Skeletal muscle tissue (tissue), 4 donors: ENCODE data around the gene FBXW10B. TPM values are rescaled to one million over a fixed set of nuclear protein-coding genes. Genes with fewer than 3 reads are reported as not detected.
"Not testable (repeated sequence)": the region's sequence is repeated elsewhere in the genome, so short reads cannot be mapped to it uniquely, and the experiment has no call there.

Experiments
- H3K27ac ChIP-seq: one replicate; pipeline ENCODE4 v1.7.0; 2013; ENCODE audit warnings: mild to moderate bottlenecking, low read depth, low read length, inconsistent platforms
- H3K27me3 ChIP-seq, 3 donors: one replicate each; pipeline ENCODE4 v1.7.0; 2013; ENCODE audit warnings: low read length in 3 of 3; ENCODE audit not compliant: control insufficient read depth in 3 of 3, insufficient read depth in 3 of 3
- H3K36me3 ChIP-seq, 3 donors: one replicate each; pipeline ENCODE4 v1.7.0; 2013; ENCODE audit warnings: low read length in 3 of 3; ENCODE audit not compliant: control insufficient read depth in 3 of 3, insufficient read depth in 3 of 3
- H3K4me1 ChIP-seq, 3 donors: one replicate each; pipeline ENCODE4 v1.7.0; 2013; ENCODE audit warnings: low read length in 3 of 3, mild to moderate bottlenecking in 3 of 3; ENCODE audit not compliant: control insufficient read depth in 3 of 3, insufficient read depth in 3 of 3
- H3K4me3 ChIP-seq, 3 donors: one replicate each; pipeline ENCODE4 v1.7.0; 2013; ENCODE audit warnings: low read length in 3 of 3
- H3K9ac ChIP-seq, 3 donors: one replicate each; pipeline ENCODE4 v1.7.0; 2013; ENCODE audit warnings: low read length in 3 of 3, mild to moderate bottlenecking in 3 of 3, moderate library complexity in 2 of 3, low read depth in 1 of 3
- H3K9me3 ChIP-seq, 3 donors: one replicate each; pipeline ENCODE4 v1.7.0; 2013; ENCODE audit warnings: low read length in 3 of 3; ENCODE audit not compliant: control insufficient read depth in 3 of 3
- total RNA-seq: library from RNA; depleted of rRNA; stranded (reverse); fragments of >200 nt; gene quantifications from one replicate; pipeline ENCODE4 v1.2.3, GENCODE V29; 2014
- donor health status: Osteomylitis.

The FBXW10B gene
- total RNA-seq, 1 donor from 2014 or later: 0.52 TPM

DNA sequence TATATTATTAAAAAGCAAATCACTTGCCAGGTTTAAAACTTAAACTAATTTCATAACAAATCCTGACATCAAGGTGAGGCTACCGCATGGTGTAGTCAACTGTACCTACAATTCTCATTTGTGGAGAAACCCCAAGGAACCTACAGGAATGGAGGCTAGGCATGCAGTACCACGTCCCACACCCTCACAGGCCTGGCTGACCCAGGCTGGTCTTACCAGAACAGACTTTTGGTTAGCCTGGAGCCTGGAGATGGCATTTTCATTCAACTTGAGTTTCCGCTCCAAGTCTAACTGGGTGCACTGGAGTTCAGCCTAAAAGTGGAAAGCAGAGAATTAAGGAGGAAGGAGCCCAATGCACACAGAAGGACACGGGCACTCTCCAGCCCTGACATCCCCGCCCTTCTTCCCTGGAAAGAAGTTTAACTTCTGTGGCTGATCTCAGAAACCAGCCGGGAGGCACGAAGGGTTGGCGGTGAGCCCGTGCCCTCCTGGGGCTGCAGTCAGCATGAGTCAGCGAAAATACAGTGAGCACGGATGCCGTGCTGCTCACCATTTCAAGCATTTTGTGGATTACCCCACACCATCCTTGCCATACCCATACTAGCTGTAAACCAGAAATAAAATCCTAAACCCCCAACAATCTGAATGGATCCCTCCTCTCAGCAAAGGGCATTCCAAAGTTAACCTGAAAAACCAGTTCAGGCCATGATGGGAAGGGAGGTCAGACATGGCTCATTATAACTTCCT lies 23.2 kb upstream of the FBXW10B start:
- not testable (repeated sequence) for H3K27ac ChIP-seq, H3K4me1 ChIP-seq, H3K9me3 ChIP-seq, H3K36me3 ChIP-seq, H3K9ac ChIP-seq, H3K27me3 ChIP-seq, H3K4me3 ChIP-seq

DNA sequence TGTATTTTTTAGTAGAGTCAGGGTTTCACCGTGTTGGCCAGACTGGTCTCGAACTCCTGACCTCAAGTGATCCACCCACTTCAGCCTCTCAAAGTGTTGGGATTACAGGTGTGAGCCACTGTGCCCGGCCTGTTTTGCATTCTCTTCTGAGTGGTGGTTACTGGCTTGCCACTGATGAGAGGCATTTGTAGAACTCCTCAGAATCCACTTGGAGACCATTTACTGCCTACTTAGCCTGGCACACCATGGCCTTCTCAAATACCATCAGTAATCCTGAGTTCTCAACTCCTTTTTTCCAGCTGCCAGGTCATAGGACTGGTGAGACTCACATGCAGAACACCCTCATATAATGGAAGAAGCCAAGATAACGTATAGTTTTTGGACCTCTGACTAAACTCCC lies 22.5 kb upstream of the FBXW10B start:
- not testable (repeated sequence) for H3K9ac ChIP-seq, H3K36me3 ChIP-seq, H3K9me3 ChIP-seq, H3K4me3 ChIP-seq, H3K4me1 ChIP-seq, H3K27me3 ChIP-seq, H3K27ac ChIP-seq

DNA sequence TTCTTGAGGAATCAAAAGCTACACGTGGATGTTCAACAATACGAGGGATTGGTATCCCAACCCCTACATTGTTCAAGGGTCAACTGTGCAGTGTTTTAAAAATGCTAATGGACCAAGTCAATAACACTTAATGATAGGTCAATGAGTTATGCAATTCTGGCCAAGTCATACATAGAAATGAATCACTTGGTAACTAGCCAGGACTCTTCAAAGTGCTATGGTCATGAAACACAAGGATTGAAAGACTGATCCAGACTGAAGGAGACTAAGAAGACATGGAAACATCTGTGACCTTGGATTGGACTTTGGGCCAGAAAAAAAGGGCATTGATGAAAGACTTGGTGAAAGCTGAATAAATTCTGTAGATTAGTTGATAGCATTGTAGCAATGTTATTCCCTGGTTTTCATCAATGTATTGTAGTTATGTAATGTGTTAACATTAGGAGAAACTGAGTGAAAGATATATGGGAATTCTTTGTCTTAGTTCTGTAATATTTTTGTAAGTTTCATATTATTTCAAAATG lies 11.5 kb upstream of the FBXW10B start:
- not testable (repeated sequence) for H3K4me1 ChIP-seq, H3K36me3 ChIP-seq, H3K27ac ChIP-seq, H3K4me3 ChIP-seq, H3K9ac ChIP-seq, H3K27me3 ChIP-seq, H3K9me3 ChIP-seq

DNA sequence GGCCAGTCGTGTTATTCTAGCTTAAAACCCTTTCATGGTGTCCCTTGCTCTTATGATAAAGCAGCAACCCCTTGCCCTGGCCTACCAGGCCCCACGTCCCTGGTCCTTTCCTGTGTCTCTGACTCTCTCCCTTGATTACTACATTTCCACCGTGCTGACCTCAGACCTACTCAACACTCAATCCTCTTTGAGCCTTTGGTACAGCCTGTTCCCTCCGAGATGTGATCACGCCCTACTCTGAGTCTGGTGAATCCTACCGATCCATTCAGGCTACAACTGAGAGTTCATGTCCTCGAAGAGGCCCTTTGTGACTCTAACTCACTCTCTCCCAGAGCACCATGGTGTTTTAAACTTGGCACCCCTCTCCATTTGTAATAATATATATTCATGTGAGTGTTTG lies 10.5 kb upstream of the FBXW10B start:
- not testable (repeated sequence) for H3K9me3 ChIP-seq, H3K9ac ChIP-seq, H3K36me3 ChIP-seq, H3K27ac ChIP-seq, H3K4me1 ChIP-seq, H3K4me3 ChIP-seq, H3K27me3 ChIP-seq

DNA sequence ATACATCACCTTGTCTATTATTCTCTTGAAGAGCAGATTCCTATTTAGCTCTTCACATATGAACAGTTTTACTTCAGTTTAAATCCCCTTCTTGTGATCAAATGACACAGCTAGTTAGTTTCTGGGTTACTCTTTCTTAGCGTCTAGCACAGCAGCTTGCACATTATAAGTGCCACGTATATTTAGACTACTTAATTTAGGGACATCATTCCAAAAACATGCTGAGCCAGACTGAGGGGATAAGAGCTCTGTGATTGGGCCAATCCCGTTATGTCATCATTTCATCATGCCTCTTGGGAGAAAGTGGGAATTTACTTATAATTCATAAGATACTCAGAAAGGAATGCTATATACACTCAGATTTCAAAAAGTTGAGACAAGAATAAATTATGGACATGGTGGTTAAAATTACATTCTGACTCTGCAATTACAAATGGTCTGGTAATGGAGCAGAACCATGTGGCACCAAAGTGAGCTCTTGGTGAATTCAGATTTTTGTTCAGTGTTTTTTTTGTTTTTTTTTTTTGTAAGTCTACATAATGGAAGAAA lies 4.2 kb upstream of the FBXW10B start:
- not testable (repeated sequence) for H3K27ac ChIP-seq, H3K9me3 ChIP-seq, H3K36me3 ChIP-seq, H3K4me3 ChIP-seq, H3K4me1 ChIP-seq, H3K27me3 ChIP-seq, H3K9ac ChIP-seq

DNA sequence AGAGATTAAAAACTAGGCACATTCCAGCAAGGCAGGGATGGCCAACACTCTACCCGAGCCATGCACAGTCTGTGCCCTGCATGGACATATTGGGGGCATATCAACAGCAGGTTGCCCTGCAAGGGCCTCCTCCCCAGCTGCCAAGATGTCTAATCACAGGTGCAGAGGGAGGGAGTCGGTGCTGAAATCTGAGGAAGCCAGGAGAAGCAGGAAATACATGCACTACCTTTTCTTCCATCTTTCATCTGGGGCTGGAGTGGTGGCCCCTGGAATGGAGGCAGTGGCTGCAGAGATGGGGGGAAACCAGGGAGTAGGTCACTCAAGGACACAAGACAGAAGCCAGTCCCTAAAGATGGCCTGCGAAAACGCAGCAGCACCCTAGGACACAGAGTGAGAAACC lies 3.8 kb upstream of the FBXW10B start:
- not testable (repeated sequence) for H3K4me3 ChIP-seq, H3K4me1 ChIP-seq, H3K9me3 ChIP-seq, H3K27ac ChIP-seq, H3K9ac ChIP-seq, H3K36me3 ChIP-seq, H3K27me3 ChIP-seq

DNA sequence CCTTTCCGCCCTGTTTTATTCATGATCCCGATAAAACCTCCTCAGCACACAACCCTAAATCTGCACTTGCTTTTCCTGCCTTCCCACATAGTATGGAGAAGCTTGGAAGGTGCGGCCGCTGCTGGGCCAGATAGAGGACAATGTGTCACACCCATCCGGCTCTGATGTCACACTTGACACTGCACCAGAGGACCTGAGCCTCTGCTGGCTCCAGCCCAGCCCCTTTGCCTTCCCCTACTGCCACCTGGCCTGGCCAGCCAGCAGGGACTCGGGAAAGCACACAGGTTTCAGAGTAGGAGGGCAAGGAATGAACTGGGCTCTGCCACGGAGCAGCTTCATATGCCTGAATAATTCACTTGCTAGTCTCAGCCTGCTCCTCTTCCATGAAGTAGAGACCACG lies 2.6 kb upstream of the FBXW10B start:
- not testable (repeated sequence) for H3K36me3 ChIP-seq, H3K9me3 ChIP-seq, H3K4me3 ChIP-seq, H3K27ac ChIP-seq, H3K9ac ChIP-seq, H3K27me3 ChIP-seq, H3K4me1 ChIP-seq

DNA sequence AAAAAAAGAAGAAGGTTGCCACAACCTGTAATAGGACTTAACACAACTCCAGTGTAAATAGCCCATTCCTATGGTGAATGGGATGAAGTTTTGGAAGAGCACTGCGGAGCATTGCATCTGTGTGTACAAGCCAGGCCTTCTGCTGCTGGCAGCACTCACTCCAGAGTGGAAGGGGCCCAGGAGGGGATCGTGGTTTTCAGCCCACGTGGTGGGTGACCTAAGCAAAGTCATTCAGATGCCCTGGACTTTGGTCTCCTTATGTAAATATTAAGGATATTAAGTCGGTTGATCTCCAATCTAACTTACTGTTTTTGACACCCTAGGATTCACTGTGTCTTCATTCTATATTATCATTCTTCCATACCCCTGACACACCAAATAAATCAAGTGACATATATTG lies 2.7 kb downstream of the FBXW10B start:
- H3K27me3 ChIP-seq, H3K9ac ChIP-seq, H3K36me3 ChIP-seq, H3K9me3 ChIP-seq, H3K27ac ChIP-seq, H3K4me1 ChIP-seq, H3K4me3 ChIP-seq: not testable (repeated sequence)

DNA sequence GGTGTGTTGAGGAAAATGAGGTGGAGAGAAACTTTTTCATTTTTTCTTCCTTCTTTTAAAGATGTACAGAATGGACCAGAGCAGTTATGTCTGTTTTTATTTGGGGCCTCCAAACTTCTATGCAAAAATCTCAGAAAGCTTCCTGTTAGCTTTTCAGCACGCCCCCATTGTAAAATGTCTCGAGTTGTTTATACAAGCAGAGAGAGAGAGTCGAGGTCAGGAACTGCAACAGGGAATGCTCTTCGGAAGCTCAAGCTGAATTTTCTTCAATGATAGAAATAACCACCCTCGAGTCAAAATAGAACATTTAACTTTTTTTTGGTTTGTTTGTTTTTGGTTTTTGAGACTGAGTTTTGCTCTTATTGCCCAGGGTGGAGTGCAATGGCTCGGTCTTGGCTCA lies 3.7 kb downstream of the FBXW10B start:
- H3K4me3 ChIP-seq, H3K27me3 ChIP-seq, H3K9me3 ChIP-seq, H3K4me1 ChIP-seq, H3K27ac ChIP-seq, H3K9ac ChIP-seq, H3K36me3 ChIP-seq: not testable (repeated sequence)

DNA sequence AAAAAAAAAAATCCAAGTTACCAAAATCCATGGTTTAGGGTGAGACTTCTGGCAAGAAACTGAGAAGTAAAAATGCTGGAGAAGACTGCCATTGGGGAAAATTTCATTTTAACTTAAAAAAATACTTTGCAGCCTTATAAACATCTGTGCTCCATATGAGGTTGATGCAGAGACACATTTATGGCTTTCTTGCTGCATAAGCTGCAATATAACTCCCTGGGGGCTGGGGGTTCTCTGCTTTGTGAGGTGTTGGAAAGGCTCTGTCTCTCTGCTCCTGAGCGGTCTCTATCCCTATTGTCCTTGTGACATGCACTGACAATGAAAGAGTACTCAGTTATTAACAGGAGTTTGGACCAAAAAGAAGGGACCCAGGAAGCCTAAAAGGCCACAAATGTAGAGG lies 6.4 kb downstream of the FBXW10B start:
- H3K27me3 ChIP-seq, H3K4me1 ChIP-seq, H3K9me3 ChIP-seq, H3K9ac ChIP-seq, H3K27ac ChIP-seq, H3K36me3 ChIP-seq, H3K4me3 ChIP-seq: not testable (repeated sequence)
